SHP77 (cell line): Measurements from ENCODE around the gene SLC25A51.

Experiments used
- DNase-seq, 2 experiments: peaks; one replicate each; lab custom pipeline; 2025; lab: John Stamatoyannopoulos, UW

Gene SLC25A51

GRCh38 chr9:37903647-37904444 lies at the start of gene SLC25A51:
Gene SLC25A51 (minus strand): TSS chr9:37904127. CDS start chr9:37888550, 15,577 bp downstream.
- peak; percentile 67 to 71 for DNase-seq

- no peak for DNase-seq
Observed at GRCh38 chr9:37953206-37953774, 49.4 kb upstream of the SLC25A51 start.

- no peak for DNase-seq
Observed at GRCh38 chr9:37952731-37953130, 48.8 kb upstream of the SLC25A51 start.

GRCh38 chr9:37951671-37952449 lies 47.9 kb upstream of the SLC25A51 start:
- no peak for DNase-seq

- no peak for DNase-seq
Observed at GRCh38 chr9:37950561-37950960, 46.6 kb upstream of the SLC25A51 start.

GRCh38 chr9:37949576-37949975 lies 45.6 kb upstream of the SLC25A51 start:
- DNase-seq, result no peak

GRCh38 chr9:37948417-37948980 lies 44.6 kb upstream of the SLC25A51 start:
- DNase-seq, result no peak

- DNase-seq, result no peak
Observed at GRCh38 chr9:37947977-37948376, 44.0 kb upstream of the SLC25A51 start.

- no peak for DNase-seq
Observed at GRCh38 chr9:37947471-37947870, 43.5 kb upstream of the SLC25A51 start.

GRCh38 chr9:37946971-37947370 lies 43.0 kb upstream of the SLC25A51 start:
- no peak for DNase-seq

- no peak for DNase-seq
Observed at GRCh38 chr9:37946041-37946440, 42.1 kb upstream of the SLC25A51 start.

- no peak for DNase-seq
Observed at GRCh38 chr9:37944671-37945481, 40.9 kb upstream of the SLC25A51 start.

GRCh38 chr9:37944266-37944650 lies 40.3 kb upstream of the SLC25A51 start:
- DNase-seq, result no peak

GRCh38 chr9:37943345-37944265 lies 39.7 kb upstream of the SLC25A51 start:
- DNase-seq, result no peak

- no peak for DNase-seq
Observed at GRCh38 chr9:37942621-37943344, 38.9 kb upstream of the SLC25A51 start.

GRCh38 chr9:37941253-37941652 lies 37.3 kb upstream of the SLC25A51 start:
- DNase-seq, result no peak

- DNase-seq, result no peak
Observed at GRCh38 chr9:37939575-37940095, 35.7 kb upstream of the SLC25A51 start.

- no peak for DNase-seq
Observed at GRCh38 chr9:37938121-37938891, 34.4 kb upstream of the SLC25A51 start.

GRCh38 chr9:37937366-37937765 lies 33.4 kb upstream of the SLC25A51 start:
- no peak for DNase-seq
